ENCODE data around the gene PDE3B. TPM values are rescaled to one million over a fixed set of nuclear protein-coding genes. Genes with fewer than 3 reads are reported as not detected.

PDE3B gene
- total and polyA plus RNA-seq, 2 of the 4 experiments (the other 2 are of a cell fraction) = 0.21 to 1.3 TPM

DNA sequence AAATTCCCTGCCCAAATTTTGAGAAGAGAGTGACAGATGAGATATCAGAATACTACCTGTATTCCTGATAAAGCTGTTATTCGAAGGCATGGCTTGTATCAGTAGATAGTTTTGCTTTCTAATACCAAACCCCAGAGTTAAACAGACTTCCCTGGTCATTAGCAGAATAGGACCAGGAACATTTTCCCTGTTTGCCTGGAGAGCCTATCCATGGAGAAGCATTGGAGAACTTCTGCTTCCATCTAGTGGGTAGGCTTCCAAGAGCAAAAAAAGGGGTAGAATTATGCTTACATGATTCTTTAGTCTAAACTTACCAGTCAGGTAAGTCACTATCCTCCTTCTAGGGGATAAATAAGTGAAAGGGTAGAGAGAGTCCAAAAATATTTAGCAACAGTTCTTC lies 14.2 kb downstream of the PDE3B start:
- Histone ChIP-seq H3K4me2 (ENCODE audit: low read depth, low read length) (no peak overlapping the region), H2AFZ (replicated peaks; ENCODE audit: low read length, poor library complexity) (no peak overlapping the region), H2BK120ac (ENCODE audit: low read depth, low read length) (no peak overlapping the region), H3K27ac (ENCODE audit: insufficient read depth, low read length) (no peak overlapping the region), H3K9ac (ENCODE audit: low read depth, low read length) (no peak overlapping the region), H3K4ac (ENCODE audit: low read depth, low read length) (no peak overlapping the region), H3K56ac (ENCODE audit: extremely low read depth, insufficient read depth, low read length) (no peak overlapping the region), H3K27me3 (ENCODE audit: control insufficient read depth, insufficient read depth, low read length) (no peaks in the 10 kb centered on the region), H2AK5ac (ENCODE audit: low read depth, low read length) (no peak overlapping the region), H3K9me1 (ENCODE audit: insufficient read depth, low read length) (no peaks in the 10 kb centered on the region), H4K20me1 (ENCODE audit: insufficient read depth, low read length) (no peaks in the 10 kb centered on the region), H2BK5ac (ENCODE audit: low read depth, low read length, poor library complexity, severe bottlenecking) (no peak overlapping the region), H2AK9ac (replicated peaks; ENCODE audit: low read depth, low read length, poor library complexity) (no peak overlapping the region), H3K4me1 (ENCODE audit: control insufficient read depth, insufficient read depth, low read length) (no peaks in the 10 kb centered on the region), H3K36me3 (ENCODE audit: control insufficient read depth, insufficient read depth, low read length) (no peaks in the 10 kb centered on the region), H3K18ac (ENCODE audit: low read depth, low read length) (no peak overlapping the region), H3K9me3 (ENCODE audit: control insufficient read depth, insufficient read depth, low read length) (no peaks in the 10 kb centered on the region), H3K14ac (replicated peaks; ENCODE audit: low read depth, low read length) (no peak overlapping the region), H4K5ac (ENCODE audit: low read depth, low read length) (no peak overlapping the region), H3K23ac (ENCODE audit: low read depth, low read length) (no peak overlapping the region), H4K91ac (ENCODE audit: insufficient read depth, low read depth, low read length) (no peak overlapping the region), H2BK20ac (ENCODE audit: low read depth, low read length) (no peak overlapping the region), H3K79me1 (ENCODE audit: low read depth in 1 of 2, low read length in 2 of 2) (no peaks in the 10 kb centered on the region), H3K4me3 (ENCODE audit: insufficient read depth, low read depth, low read length) (no peak overlapping the region), H4K8ac (ENCODE audit: low read depth in 2 of 2, low read length in 2 of 2) (no peak overlapping the region), H2BK15ac (ENCODE audit: low read depth, low read length) (no peak overlapping the region)
- ATAC-seq (ENCODE audit: low read depth) = no peak
- CTCF ChIA-PET = no interaction called here
- TF ChIP-seq NFE2L2 (IDR thresholded peaks at IDR 0.05; ENCODE audit: low read depth, low read length) = no peak
- TF ChIP-seq MXI1 (IDR thresholded peaks at IDR 0.05; ENCODE audit: borderline replicate concordance, low read depth, low read length) = no peak
- TF ChIP-seq MAZ (IDR thresholded peaks at IDR 0.05; ENCODE audit: borderline replicate concordance, low read depth, low read length) = no peak
- TF ChIP-seq, protein P1, sequence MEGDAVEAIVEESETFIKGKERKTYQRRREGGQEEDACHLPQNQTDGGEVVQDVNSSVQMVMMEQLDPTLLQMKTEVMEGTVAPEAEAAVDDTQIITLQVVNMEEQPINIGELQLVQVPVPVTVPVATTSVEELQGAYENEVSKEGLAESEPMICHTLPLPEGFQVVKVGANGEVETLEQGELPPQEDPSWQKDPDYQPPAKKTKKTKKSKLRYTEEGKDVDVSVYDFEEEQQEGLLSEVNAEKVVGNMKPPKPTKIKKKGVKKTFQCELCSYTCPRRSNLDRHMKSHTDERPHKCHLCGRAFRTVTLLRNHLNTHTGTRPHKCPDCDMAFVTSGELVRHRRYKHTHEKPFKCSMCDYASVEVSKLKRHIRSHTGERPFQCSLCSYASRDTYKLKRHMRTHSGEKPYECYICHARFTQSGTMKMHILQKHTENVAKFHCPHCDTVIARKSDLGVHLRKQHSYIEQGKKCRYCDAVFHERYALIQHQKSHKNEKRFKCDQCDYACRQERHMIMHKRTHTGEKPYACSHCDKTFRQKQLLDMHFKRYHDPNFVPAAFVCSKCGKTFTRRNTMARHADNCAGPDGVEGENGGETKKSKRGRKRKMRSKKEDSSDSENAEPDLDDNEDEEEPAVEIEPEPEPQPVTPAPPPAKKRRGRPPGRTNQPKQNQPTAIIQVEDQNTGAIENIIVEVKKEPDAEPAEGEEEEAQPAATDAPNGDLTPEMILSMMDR (conservative IDR thresholded peaks at IDR 0.05; ENCODE audit: low read depth, low read length) = no peak
- TF ChIP-seq, protein P2, sequence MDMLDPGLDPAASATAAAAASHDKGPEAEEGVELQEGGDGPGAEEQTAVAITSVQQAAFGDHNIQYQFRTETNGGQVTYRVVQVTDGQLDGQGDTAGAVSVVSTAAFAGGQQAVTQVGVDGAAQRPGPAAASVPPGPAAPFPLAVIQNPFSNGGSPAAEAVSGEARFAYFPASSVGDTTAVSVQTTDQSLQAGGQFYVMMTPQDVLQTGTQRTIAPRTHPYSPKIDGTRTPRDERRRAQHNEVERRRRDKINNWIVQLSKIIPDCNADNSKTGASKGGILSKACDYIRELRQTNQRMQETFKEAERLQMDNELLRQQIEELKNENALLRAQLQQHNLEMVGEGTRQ (IDR thresholded peaks at IDR 0.05; ENCODE audit: low read depth, low read length) = no peak
- no peak for TF ChIP-seq RFX5 (IDR thresholded peaks at IDR 0.05; ENCODE audit: low read depth, low read length)
- TF ChIP-seq FOS (IDR thresholded peaks at IDR 0.05; ENCODE audit: low read depth, low read length) = no peak
- no peak for TF ChIP-seq MAFK (IDR thresholded peaks at IDR 0.05; ENCODE audit: low read depth, low read length)
- TF ChIP-seq CEBPB (IDR thresholded peaks at IDR 0.05; ENCODE audit: low read depth, low read length) = no peak
- no peak for TF ChIP-seq POLR2A (IDR thresholded peaks at IDR 0.05; ENCODE audit: low read depth, low read length)
- no peak for TF ChIP-seq RCOR1 (IDR thresholded peaks at IDR 0.05; ENCODE audit: insufficient replicate concordance, low read length)
- TF ChIP-seq, protein P3, sequence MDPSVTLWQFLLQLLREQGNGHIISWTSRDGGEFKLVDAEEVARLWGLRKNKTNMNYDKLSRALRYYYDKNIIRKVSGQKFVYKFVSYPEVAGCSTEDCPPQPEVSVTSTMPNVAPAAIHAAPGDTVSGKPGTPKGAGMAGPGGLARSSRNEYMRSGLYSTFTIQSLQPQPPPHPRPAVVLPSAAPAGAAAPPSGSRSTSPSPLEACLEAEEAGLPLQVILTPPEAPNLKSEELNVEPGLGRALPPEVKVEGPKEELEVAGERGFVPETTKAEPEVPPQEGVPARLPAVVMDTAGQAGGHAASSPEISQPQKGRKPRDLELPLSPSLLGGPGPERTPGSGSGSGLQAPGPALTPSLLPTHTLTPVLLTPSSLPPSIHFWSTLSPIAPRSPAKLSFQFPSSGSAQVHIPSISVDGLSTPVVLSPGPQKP (IDR thresholded peaks at IDR 0.05; ENCODE audit: borderline replicate concordance, low read depth, low read length) = no peak
- no peak for TF ChIP-seq CHD1 (IDR thresholded peaks at IDR 0.05; ENCODE audit: low read depth, low read length)
- TF ChIP-seq SMC3 (IDR thresholded peaks at IDR 0.05; ENCODE audit: low read depth, low read length) = no peak
- TF ChIP-seq BHLHE40 (IDR thresholded peaks at IDR 0.05; ENCODE audit: low read depth, low read length) = no peak
- intact Hi-C loops (cut with micrococcal nuclease) = no loop called here
- no peak for DNase-seq
- POLR2A ChIA-PET (ENCODE audit: unreplicated experiment) = no interaction called here
- dilution Hi-C loops (cut with HindIII; ENCODE audit: low sequenced_read_pairs, unreplicated experiment) = no loop called here
- in situ Hi-C loops (cut with MboI; ENCODE audit: low sequenced_read_pairs) = no loop called here
- no TSS peak for BruUV-seq (replicated peaks)
- WGBS, 2 experiments (ENCODE audit: extremely low coverage in 2 of 2, insufficient read length in 1 of 2) = no CpG with 5 or more reads among the region's 1 CpG

Measured in IMR-90 (cell line).